ENCODE data around the gene BEND5. TPM values are rescaled to one million over a fixed set of nuclear protein-coding genes. Genes with fewer than 3 reads are reported as not detected.

The BEND5 gene
- total and polyA plus RNA-seq, 9 donors, result 8.0 to 20.1 (median 12.0) TPM

DNA sequence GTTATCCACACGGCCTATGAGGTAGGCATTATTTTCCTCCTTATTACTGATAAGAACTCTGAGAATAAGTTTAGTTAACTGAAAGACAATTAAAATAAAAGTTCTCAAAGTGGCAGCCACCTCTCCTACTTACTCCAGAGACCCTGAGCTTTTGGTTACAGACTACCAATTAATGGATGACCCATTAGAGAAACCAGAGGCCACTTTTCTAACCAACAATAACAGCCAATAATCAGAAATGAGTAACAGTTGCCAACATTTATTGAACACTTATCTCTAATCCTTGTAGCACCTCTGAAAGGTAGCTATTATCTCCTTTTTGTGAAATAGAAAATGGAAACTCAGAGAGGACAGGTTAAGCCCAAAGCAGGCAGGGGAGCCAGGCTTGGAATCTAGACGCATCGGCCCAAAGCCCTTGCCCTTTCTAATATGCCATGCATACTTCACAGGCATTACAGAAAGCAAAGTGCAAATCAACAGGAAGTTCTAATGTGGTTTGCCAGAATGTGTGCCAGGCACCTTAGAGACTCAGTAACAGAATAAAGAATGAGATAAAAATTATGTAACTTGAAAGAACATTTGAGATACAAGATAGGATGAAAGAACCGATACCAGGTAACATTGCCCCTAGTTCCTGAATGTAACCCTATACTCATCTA, 50.0 kb downstream of the BEND5 start:
- H3K36me3 ChIP-seq (ENCODE audit: control insufficient read depth, insufficient read depth, low read length), result peaks cover 12% of the 10 kb centered on the region
- no peak overlapping the region for H3K27ac ChIP-seq (ENCODE audit: low read length)
- H3K9me3 ChIP-seq (replicated peaks; ENCODE audit: control insufficient read depth, low read depth, low read length), result no peaks in the 10 kb centered on the region
- no peaks in the 10 kb centered on the region for H3K27me3 ChIP-seq (ENCODE audit: control insufficient read depth, insufficient read depth, low read length)
- H3K4me1 ChIP-seq (ENCODE audit: control insufficient read depth, insufficient read depth, low read length), result no peaks in the 10 kb centered on the region
- WGBS (ENCODE audit: insufficient coverage), result no CpG with 5 or more reads among the region's 4 CpGs
- H3K4me3 ChIP-seq (ENCODE audit: low read length), result no peak overlapping the region
- no peak for DNase-seq

DNA sequence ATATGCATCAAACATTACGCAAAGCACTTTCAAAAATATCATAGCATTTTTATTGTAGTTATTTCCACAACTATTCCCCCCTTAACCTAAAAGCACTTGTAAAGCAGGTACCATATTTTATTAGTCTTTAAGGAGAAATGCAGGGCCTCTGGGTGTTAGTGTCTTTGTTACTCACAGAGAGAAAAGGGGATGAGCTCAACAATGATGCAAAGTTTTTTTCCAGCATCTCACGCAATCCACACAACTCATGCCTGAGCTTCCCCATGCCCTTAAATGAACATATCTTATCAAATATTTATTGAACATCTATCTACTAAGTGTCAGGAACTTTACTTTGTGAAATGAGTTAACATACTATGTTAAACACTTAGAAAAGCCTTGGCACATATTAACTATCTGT, 50.6 kb downstream of the BEND5 start:
- WGBS (ENCODE audit: insufficient coverage), result no CpG with 5 or more reads among the region's 2 CpGs
- Histone ChIP-seq H3K9me3 (replicated peaks; ENCODE audit: control insufficient read depth, low read depth, low read length) (no peaks in the 10 kb centered on the region), H3K4me3 (ENCODE audit: low read length) (no peak overlapping the region), H3K36me3 (ENCODE audit: control insufficient read depth, insufficient read depth, low read length) (peaks cover 7% of the 10 kb centered on the region), H3K27me3 (ENCODE audit: control insufficient read depth, insufficient read depth, low read length) (no peaks in the 10 kb centered on the region), H3K4me1 (ENCODE audit: control insufficient read depth, insufficient read depth, low read length) (no peaks in the 10 kb centered on the region), H3K27ac (ENCODE audit: low read length) (no peak overlapping the region)
- no peak for DNase-seq

DNA sequence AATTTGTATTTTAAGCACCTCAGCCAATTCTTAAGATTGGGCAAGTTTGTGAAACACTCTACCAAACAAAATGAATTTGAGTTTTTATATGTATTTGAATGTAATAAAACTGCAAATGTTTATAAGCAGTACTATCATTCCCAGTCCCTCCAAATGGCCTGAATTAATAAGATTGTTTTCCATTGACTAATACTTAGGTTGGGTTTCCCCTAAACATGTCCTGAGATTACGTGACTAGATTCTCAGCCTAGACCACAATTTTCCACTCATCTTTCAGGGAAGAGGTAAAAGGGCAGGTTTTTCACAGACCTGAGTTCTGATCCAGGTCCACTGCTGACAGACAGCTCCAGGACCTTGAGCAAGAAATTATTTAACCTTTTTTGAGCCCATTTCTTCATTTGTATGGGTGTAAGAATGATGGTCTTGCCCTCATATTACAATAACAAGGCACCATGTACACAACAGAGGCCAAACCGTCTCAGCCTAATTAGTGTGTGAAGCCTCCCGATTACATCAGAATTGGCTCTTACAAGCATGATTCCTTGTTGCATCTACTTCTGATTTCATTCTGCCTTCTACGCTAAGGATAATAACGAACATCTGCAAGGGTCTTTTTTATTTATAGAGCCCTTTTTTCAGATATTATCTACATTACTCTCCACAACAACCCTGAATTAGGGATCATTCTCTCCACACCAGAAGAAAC, 51.2 kb downstream of the BEND5 start:
- WGBS (ENCODE audit: insufficient coverage), result 87% methylated on average over 2 of the region's 5 CpGs
- H3K27ac ChIP-seq (ENCODE audit: low read length), result no peak overlapping the region
- no peak overlapping the region for H3K4me3 ChIP-seq (ENCODE audit: low read length)
- no peaks in the 10 kb centered on the region for H3K4me1 ChIP-seq (ENCODE audit: control insufficient read depth, insufficient read depth, low read length)
- H3K36me3 ChIP-seq (ENCODE audit: control insufficient read depth, insufficient read depth, low read length), result peaks cover 6% of the 10 kb centered on the region
- H3K27me3 ChIP-seq (ENCODE audit: control insufficient read depth, insufficient read depth, low read length), result no peaks in the 10 kb centered on the region
- H3K9me3 ChIP-seq (replicated peaks; ENCODE audit: control insufficient read depth, low read depth, low read length), result no peaks in the 10 kb centered on the region
- no peak for DNase-seq

DNA sequence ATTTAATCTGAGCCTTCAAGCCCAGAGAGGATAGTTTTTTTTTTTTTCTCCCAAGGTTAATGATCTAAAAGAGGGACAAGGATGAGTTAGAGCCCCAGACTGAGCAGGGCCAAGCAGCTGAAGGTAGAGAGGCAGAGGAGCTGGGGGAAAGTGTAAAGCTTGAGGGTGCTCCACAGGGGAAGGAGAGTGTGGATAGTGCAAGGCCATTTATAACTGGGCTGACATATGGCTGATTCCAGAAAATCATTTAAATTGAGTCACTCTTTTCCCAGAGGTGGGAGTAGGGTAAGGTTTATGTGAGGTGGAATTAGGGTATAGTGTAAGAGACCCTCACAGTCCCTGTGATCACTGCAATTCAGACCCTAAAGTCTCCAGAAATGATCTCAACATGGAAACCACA, 55.8 kb downstream of the BEND5 start:
- Histone ChIP-seq H3K9me3 (replicated peaks; ENCODE audit: control insufficient read depth, low read depth, low read length) (no peaks in the 10 kb centered on the region), H3K27me3 (ENCODE audit: control insufficient read depth, insufficient read depth, low read length) (no peaks in the 10 kb centered on the region), H3K36me3 (ENCODE audit: control insufficient read depth, insufficient read depth, low read length) (no peaks in the 10 kb centered on the region), H3K4me1 (ENCODE audit: control insufficient read depth, insufficient read depth, low read length) (no peaks in the 10 kb centered on the region), H3K4me3 (ENCODE audit: low read length) (no peak overlapping the region), H3K27ac (ENCODE audit: low read length) (no peak overlapping the region)
- no peak for DNase-seq

DNA sequence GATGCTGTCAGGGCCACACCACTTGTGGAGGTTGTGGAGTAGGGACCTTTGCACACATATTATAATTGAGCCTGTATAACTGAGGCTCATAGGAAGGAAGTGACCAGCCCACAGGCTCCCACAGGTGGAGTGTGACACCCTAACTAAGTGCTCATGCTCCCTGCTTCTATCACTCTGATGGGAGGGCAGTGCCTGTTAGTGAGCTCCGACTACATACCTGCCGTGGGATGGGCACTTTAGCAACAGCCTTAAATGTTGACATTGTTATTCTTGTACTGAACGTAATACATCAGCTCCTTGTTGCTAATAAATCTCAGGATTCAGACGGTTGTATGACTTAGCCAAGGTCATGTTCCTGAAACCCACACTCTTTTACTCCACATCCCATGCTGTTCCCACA, 58.0 kb downstream of the BEND5 start:
- WGBS (ENCODE audit: insufficient coverage), result 80% methylated on average over 1 of the region's 4 CpGs
- no peaks in the 10 kb centered on the region for H3K36me3 ChIP-seq (ENCODE audit: control insufficient read depth, insufficient read depth, low read length)
- no peak overlapping the region for H3K4me3 ChIP-seq (ENCODE audit: low read length)
- no peaks in the 10 kb centered on the region for H3K4me1 ChIP-seq (ENCODE audit: control insufficient read depth, insufficient read depth, low read length)
- no peak for DNase-seq
- no peak overlapping the region for H3K27ac ChIP-seq (ENCODE audit: low read length)
- no peaks in the 10 kb centered on the region for H3K9me3 ChIP-seq (replicated peaks; ENCODE audit: control insufficient read depth, low read depth, low read length)
- no peaks in the 10 kb centered on the region for H3K27me3 ChIP-seq (ENCODE audit: control insufficient read depth, insufficient read depth, low read length)

DNA sequence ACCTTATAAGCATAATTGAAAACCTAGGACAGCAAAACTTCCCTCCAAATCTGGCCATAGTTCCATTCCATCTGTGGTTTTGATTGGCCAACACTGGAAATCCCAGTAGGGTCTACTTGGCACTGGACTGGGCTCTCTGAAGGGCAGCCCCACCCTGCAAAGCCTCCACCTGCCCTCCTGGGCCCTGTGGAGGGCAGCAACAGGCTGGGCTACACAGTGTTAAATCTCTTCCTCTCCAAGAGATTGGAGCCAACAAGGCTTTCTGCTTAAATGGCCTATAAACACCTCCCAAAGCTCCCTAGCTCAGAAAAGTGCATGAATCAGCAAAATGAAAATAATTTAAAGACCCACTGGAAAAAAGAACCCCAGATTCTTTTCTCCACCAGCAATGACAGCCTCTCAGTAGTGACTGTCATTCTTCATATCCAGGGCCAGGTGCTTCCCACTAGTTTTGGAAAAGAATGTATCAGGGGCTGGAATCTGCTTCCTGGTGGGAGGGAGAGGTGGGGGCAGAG, 58.5 kb downstream of the BEND5 start:
- H3K36me3 ChIP-seq (ENCODE audit: control insufficient read depth, insufficient read depth, low read length), result no peaks in the 10 kb centered on the region
- H3K27me3 ChIP-seq (ENCODE audit: control insufficient read depth, insufficient read depth, low read length), result no peaks in the 10 kb centered on the region
- no peak for DNase-seq
- no peaks in the 10 kb centered on the region for H3K4me1 ChIP-seq (ENCODE audit: control insufficient read depth, insufficient read depth, low read length)
- no peak overlapping the region for H3K27ac ChIP-seq (ENCODE audit: low read length)
- H3K9me3 ChIP-seq (replicated peaks; ENCODE audit: control insufficient read depth, low read depth, low read length), result no peaks in the 10 kb centered on the region
- no peak overlapping the region for H3K4me3 ChIP-seq (ENCODE audit: low read length)

DNA sequence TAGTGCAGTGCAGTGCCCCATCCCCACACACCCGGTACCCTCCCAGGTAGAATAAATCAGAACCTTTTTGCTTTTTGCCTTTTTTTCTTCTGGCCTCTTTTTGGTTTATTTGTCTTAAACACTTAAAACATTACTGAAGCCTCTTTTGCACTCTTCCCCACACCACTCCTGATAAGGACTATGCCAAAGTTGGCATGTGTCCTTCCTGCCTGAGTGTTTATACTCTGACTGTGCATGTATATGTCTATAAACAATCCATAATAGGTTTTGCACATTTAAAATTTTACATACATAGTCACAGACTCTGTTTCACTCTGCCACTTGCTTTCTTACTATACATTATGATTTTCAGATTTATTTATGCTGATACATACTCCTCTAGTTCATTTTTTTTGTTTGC, 59.6 kb downstream of the BEND5 start:
- no peaks in the 10 kb centered on the region for H3K4me1 ChIP-seq (ENCODE audit: control insufficient read depth, insufficient read depth, low read length)
- no peak overlapping the region for H3K4me3 ChIP-seq (ENCODE audit: low read length)
- DNase-seq, result no peak
- H3K27me3 ChIP-seq (ENCODE audit: control insufficient read depth, insufficient read depth, low read length), result no peaks in the 10 kb centered on the region
- 78% methylated on average over 1 of the region's 1 CpG for WGBS (ENCODE audit: insufficient coverage)
- H3K36me3 ChIP-seq (ENCODE audit: control insufficient read depth, insufficient read depth, low read length), result no peaks in the 10 kb centered on the region
- H3K27ac ChIP-seq (ENCODE audit: low read length), result no peak overlapping the region
- H3K9me3 ChIP-seq (replicated peaks; ENCODE audit: control insufficient read depth, low read depth, low read length), result no peaks in the 10 kb centered on the region

DNA sequence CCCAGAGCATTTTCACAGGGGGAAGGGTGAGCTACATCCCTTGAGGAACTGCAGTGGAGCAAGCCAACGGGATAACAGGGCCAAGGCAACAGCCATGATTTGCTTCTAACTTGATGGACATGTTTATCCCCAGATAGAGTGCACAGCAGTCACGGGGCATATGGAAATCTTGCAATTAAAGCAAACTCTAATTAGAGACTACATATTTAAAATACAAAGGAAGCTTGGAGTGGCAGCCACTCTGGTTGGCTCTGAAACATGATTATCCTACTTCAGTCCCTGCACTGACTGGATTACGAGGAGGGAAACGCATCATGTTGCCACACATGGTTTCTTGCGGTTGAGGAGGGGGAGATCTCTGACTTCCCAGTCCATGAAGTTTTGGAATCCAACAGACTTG, 60.8 kb downstream of the BEND5 start:
- Histone ChIP-seq H3K27me3 (ENCODE audit: control insufficient read depth, insufficient read depth, low read length) (no peaks in the 10 kb centered on the region), H3K36me3 (ENCODE audit: control insufficient read depth, insufficient read depth, low read length) (no peaks in the 10 kb centered on the region), H3K4me3 (ENCODE audit: low read length) (no peak overlapping the region), H3K27ac (ENCODE audit: low read length) (no peak overlapping the region), H3K9me3 (replicated peaks; ENCODE audit: control insufficient read depth, low read depth, low read length) (no peaks in the 10 kb centered on the region), H3K4me1 (ENCODE audit: control insufficient read depth, insufficient read depth, low read length) (no peaks in the 10 kb centered on the region)
- 40% methylated on average over 1 of the region's 5 CpGs for WGBS (ENCODE audit: insufficient coverage)
- DNase-seq, result no peak

DNA sequence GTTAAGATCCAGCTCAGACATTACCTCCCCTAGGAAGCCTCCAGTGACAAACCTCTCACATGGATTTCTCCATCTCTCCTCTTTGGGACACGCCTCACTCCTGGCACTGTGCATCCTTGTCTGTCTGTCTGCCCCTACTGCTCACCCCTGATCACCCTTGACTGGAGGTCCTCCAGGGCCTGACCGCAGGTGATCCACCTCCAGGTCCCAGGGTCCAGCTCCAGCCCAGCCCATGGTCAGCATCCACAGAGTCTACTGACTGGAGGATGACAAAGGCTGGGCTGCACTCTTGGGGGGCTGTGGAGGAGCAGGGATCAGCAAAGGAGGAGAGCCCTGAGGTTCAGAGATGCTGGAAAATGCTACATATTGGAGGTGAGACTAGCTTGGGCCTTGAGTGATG, 65.8 kb downstream of the BEND5 start:
- 100% methylated on average over 2 of the region's 2 CpGs for WGBS (ENCODE audit: insufficient coverage)
- no peak for DNase-seq
- no peaks in the 10 kb centered on the region for H3K27me3 ChIP-seq (ENCODE audit: control insufficient read depth, insufficient read depth, low read length)
- no peak overlapping the region for H3K4me3 ChIP-seq (ENCODE audit: low read length)
- H3K9me3 ChIP-seq (replicated peaks; ENCODE audit: control insufficient read depth, low read depth, low read length), result no peaks in the 10 kb centered on the region
- no peaks in the 10 kb centered on the region for H3K4me1 ChIP-seq (ENCODE audit: control insufficient read depth, insufficient read depth, low read length)
- H3K27ac ChIP-seq (ENCODE audit: low read length), result no peak overlapping the region
- H3K36me3 ChIP-seq (ENCODE audit: control insufficient read depth, insufficient read depth, low read length), result no peaks in the 10 kb centered on the region

DNA sequence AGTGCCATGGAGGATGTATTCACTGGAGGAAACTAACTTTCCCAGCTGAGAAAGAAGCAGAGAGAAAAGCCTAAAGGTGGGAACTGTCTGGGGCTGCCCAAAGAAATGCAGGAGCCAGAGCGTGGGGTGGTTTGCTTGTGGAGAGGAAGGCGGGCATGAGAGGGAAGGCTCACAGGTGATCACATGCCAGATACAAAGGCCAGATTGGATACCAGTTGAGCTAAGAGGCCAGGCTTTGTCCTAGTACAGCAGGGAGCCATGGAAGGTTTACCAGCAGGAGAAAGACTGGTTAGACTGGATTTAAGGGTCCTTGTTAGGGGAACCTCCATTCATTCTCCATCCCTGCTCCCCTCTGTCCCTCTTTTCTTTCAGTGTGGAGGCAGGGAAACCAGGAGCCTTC, 66.4 kb downstream of the BEND5 start:
- H3K9me3 ChIP-seq (replicated peaks; ENCODE audit: control insufficient read depth, low read depth, low read length), result no peaks in the 10 kb centered on the region
- no CpG with 5 or more reads among the region's 2 CpGs for WGBS (ENCODE audit: insufficient coverage)
- DNase-seq, result no peak
- H3K4me3 ChIP-seq (ENCODE audit: low read length), result no peak overlapping the region
- no peaks in the 10 kb centered on the region for H3K36me3 ChIP-seq (ENCODE audit: control insufficient read depth, insufficient read depth, low read length)
- no peaks in the 10 kb centered on the region for H3K4me1 ChIP-seq (ENCODE audit: control insufficient read depth, insufficient read depth, low read length)
- H3K27ac ChIP-seq (ENCODE audit: low read length), result no peak overlapping the region
- H3K27me3 ChIP-seq (ENCODE audit: control insufficient read depth, insufficient read depth, low read length), result no peaks in the 10 kb centered on the region

Measured in muscle of leg (tissue), 11 donors.